Activated CD4-positive, alpha-beta memory T cell treated with anti-CD3 and anti-CD28 coated beads for 36 hours (primary cell): ENCODE measurements around the gene PDYN. TPM values are rescaled to one million over a fixed set of nuclear protein-coding genes. Genes with fewer than 3 reads are reported as not detected.
"Not testable (repeated sequence)": the region's sequence is repeated elsewhere in the genome, so short reads cannot be mapped to it uniquely, and the experiment has no call there.

Source experiments
- CTCF ChIA-PET: fragments of 350-600 bp; sonication (Branson Sonifier 250); formaldehyde crosslinking; loops from one replicate; lab custom pipeline; 2021; ENCODE audit warnings: antibody characterized with exemption, inconsistent platforms; lab: Charles Lee
- POLR2A ChIA-PET: fragments of 350-600 bp; sonication (Branson Sonifier 250); formaldehyde crosslinking; loops from one replicate; lab custom pipeline; 2021; ENCODE audit warnings: antibody characterized with exemption; lab: Charles Lee
- DNase-seq: peaks from one replicate; pipeline ENCODE4 v3.0.0-alpha.2; 2020
- H3K27ac Mint-ChIP-seq: one replicate; pipeline ENCODE4 v1.8.0; 2021; ENCODE audit warnings: mixed read lengths
- H3K27me3 Mint-ChIP-seq: one replicate; pipeline ENCODE4 v1.8.0; 2021; ENCODE audit warnings: mixed read lengths
- H3K36me3 Mint-ChIP-seq: one replicate; pipeline ENCODE4 v1.8.0; 2021; ENCODE audit warnings: mixed read lengths
- H3K4me1 Mint-ChIP-seq: one replicate; pipeline ENCODE4 v1.8.0; 2021; ENCODE audit warnings: low read depth, mixed read lengths
- H3K4me3 Mint-ChIP-seq: one replicate; pipeline ENCODE4 v1.8.0; 2021; ENCODE audit warnings: mild to moderate bottlenecking, mixed read lengths
- H3K9me3 Mint-ChIP-seq: one replicate; pipeline ENCODE4 v1.8.0; 2021; ENCODE audit warnings: mixed read lengths
- intact Hi-C: fragments of 100-400 bp; cut with micrococcal nuclease; formaldehyde crosslinking; loops from one replicate; pipeline ENCODE4 v1.15.1; 2023
- total RNA-seq, 2 experiments: library from RNA; stranded (reverse); gene quantifications; one replicate each; pipeline ENCODE4 v1.2.3, GENCODE V29; 2021

The PDYN gene
- total RNA-seq, result not detected

DNA sequence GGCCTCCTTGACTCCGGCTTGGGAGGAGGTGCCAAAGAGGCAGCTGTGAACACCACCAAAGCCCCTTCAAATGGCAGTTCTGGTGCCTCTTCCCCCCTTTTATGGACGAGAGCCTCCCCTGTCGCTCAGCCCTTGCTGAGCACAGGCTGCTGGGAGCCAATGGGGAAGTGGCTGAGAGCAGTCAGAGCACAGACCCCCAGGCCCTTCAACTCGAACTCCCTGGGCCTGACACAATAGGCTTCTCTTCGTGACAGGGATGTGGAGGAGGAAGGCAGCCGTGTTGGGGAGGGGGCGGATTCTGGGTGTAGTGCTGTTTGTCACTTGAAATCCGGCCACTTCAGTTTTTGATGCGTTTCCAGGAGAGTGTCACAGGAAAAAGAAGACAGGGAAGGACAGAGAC, at the start of gene PDYN:
Gene PDYN (minus strand): TSS at position 73 of the 400 bp plus-strand sequence. CDS start 10,974 bp downstream, outside the sequence.
- H3K36me3 Mint-ChIP-seq, result no peaks in the 10 kb centered on the region
- ChIA-PET POLR2A (no interaction called here), CTCF (no interaction called here)
- no peak within 1 kb of the TSS for H3K27ac Mint-ChIP-seq
- intact Hi-C loops, result no loop called here
- DNase-seq, result no peak
- H3K4me1 Mint-ChIP-seq, result no peaks in the 10 kb centered on the region
- no peaks in the 10 kb centered on the region for H3K9me3 Mint-ChIP-seq
- peaks cover 28% of the 10 kb centered on the region for H3K27me3 Mint-ChIP-seq
- no peak within 1 kb of the TSS for H3K4me3 Mint-ChIP-seq

- intact Hi-C loops, result no loop called here
- peaks cover 12% of the 10 kb centered on the region for H3K27me3 Mint-ChIP-seq
- H3K27ac Mint-ChIP-seq, result no peak overlapping the region
- H3K9me3 Mint-ChIP-seq, result no peaks in the 10 kb centered on the region
- ChIA-PET POLR2A (no interaction called here), CTCF (no interaction called here)
- H3K4me1 Mint-ChIP-seq, result no peaks in the 10 kb centered on the region
- no peak for DNase-seq
- H3K4me3 Mint-ChIP-seq, result no peak overlapping the region
- H3K36me3 Mint-ChIP-seq, result no peaks in the 10 kb centered on the region
Measured at GRCh38 chr20:2042400-2042799, 48.5 kb upstream of the PDYN start.

DNA sequence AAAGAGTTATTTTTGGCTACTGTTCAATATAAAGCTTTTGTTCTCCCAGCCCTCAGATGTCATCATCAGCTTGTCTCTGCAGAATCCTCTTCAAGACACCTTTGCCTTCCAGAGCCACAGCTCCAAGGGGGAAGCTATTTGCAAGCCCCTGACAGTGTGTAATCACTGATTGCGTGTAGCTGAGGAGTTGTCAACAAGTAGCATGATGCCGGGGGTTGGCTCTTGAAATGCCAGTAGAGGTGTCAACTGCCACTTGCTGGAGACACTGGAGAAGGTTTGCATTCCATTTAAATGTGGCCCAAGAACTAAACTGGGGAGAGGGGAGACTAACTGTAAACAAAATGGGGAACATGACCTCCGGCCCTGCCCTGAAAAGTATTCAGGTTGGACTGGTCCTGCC, 44.3 kb upstream of the PDYN start:
- ChIA-PET POLR2A (no interaction called here), CTCF (no interaction called here)
- Mint-ChIP-seq H3K27ac (no peak overlapping the region), H3K36me3 (no peaks in the 10 kb centered on the region), H3K4me3 (no peak overlapping the region), H3K9me3 (no peaks in the 10 kb centered on the region), H3K27me3 (peaks cover 27% of the 10 kb centered on the region), H3K4me1 (no peaks in the 10 kb centered on the region)
- DNase-seq, result no peak
- intact Hi-C loops, result no loop called here

DNA sequence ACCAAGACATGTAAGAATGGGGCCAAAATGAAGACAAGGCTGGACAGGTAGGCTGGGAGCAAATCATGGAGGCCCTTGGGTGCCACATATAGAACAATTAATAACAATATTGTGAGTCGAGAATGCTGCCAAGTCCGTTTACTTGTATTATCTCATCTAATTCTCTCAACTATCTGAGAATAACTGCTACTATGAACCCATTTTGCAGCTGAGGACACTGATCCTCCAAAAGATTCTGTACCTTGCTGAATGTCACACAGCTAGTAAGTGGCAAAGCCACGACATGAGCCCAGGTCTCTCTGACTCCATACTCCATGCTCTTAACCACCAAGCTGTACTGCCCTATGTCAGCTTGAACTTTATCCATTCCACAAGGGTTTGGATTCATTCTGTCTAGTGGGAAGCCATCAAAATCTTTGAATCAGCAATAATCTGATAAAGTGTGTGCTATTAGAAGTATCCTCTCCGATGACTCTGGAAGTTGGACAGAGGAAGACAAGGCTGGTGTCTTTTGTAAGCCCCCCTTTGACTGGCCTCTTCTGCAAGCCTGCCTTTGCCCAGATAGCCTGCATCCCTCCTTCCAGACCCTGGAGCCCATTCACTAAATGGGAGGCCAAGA, 43.5 kb upstream of the PDYN start:
- no peaks in the 10 kb centered on the region for H3K36me3 Mint-ChIP-seq
- H3K27ac Mint-ChIP-seq, result no peak overlapping the region
- H3K4me3 Mint-ChIP-seq, result no peak overlapping the region
- intact Hi-C loops, result no loop called here
- H3K9me3 Mint-ChIP-seq, result no peaks in the 10 kb centered on the region
- CTCF ChIA-PET, result interaction anchor here (0.9 kb wide), 1 partner anchor 12 kb away, joined by 3 read pairs; no protein-coding TSS in a partner anchor
- H3K4me1 Mint-ChIP-seq, result no peaks in the 10 kb centered on the region
- POLR2A ChIA-PET, result no interaction called here
- no peak for DNase-seq
- peaks cover 30% of the 10 kb centered on the region for H3K27me3 Mint-ChIP-seq

DNA sequence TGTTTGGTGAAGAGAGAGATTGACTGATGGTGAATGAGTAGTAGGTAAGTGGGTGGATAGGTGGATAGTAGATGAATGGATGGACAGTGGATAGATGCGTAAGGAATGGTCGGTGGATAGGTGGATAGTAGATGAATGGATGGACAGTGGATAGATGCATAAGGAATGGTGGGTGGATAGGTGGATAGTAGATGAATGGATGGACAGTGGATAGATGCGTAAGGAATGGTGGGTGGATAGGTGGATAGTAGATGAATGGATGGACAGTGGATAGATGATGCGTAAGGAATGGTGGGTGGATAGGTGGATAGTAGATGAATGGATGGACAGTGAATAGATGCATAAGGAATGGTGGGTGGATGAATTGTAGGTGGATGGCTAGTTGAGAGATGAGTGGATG, 42.5 kb upstream of the PDYN start:
- H3K9me3 Mint-ChIP-seq, H3K36me3 Mint-ChIP-seq, DNase-seq, H3K27ac Mint-ChIP-seq, CTCF ChIA-PET, intact Hi-C loops, POLR2A ChIA-PET, H3K4me3 Mint-ChIP-seq, H3K4me1 Mint-ChIP-seq: not testable (repeated sequence)
- peaks cover 37% of the 10 kb centered on the region for H3K27me3 Mint-ChIP-seq

DNA sequence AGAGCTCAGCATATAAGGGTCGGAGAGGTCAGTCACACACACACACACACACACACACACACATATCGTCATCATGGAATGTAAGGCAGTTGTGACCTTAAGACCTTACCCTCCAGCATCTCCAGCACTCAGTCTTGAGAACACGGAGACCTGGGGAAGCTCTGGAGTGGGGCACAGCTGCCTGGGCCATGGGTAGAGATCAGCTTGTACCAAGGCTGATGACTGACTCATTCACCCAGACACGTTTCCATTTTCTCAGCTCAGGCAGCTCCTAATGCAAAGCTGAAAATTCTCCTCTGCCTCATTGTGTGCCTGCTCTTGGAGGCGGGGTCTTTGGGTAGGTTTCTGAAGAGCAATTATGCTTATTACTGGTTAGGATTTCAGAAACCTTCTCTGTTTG, 38.3 kb upstream of the PDYN start:
- H3K36me3 Mint-ChIP-seq, result no peaks in the 10 kb centered on the region
- H3K27ac Mint-ChIP-seq, result no peak overlapping the region
- no peak overlapping the region for H3K4me3 Mint-ChIP-seq
- POLR2A ChIA-PET, result no interaction called here
- intact Hi-C loops, result no loop called here
- peaks cover 35% of the 10 kb centered on the region for H3K27me3 Mint-ChIP-seq
- CTCF ChIA-PET, result no interaction called here
- DNase-seq, result no peak
- H3K9me3 Mint-ChIP-seq, result no peaks in the 10 kb centered on the region
- H3K4me1 Mint-ChIP-seq, result no peaks in the 10 kb centered on the region

- no peaks in the 10 kb centered on the region for H3K4me1 Mint-ChIP-seq
- intact Hi-C loops, result no loop called here
- POLR2A ChIA-PET, result no interaction called here
- H3K27ac Mint-ChIP-seq, result no peak overlapping the region
- H3K36me3 Mint-ChIP-seq, result no peaks in the 10 kb centered on the region
- CTCF ChIA-PET, result no interaction called here
- no peak overlapping the region for H3K4me3 Mint-ChIP-seq
- H3K27me3 Mint-ChIP-seq, result peaks cover 28% of the 10 kb centered on the region
- peaks cover 9% of the 10 kb centered on the region for H3K9me3 Mint-ChIP-seq
- DNase-seq, result no peak
Measured at GRCh38 chr20:2026514-2026913, 32.7 kb upstream of the PDYN start.

DNA sequence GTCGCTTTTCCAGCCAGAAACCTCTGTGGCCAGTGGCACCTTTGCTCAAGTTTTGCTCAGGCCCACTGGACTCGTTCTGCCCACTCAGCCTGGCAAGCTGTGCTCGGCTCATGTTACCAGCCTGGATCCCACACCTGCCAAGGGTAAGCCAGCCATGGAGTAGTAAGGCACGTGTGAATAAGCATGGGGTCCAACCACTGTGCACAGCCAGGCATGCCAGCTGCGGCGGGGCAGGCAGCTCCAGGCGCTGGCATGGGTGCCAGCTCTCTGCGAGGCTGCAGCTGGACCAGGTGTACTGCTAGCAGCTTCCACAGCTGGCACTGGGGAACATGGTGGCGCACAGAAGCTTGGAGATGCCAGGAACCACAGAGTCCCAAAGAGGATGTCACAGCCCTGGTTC, 32.1 kb upstream of the PDYN start:
- no peak for DNase-seq
- Mint-ChIP-seq H3K27me3 (peaks cover 26% of the 10 kb centered on the region), H3K27ac (no peak overlapping the region), H3K4me1 (no peaks in the 10 kb centered on the region), H3K9me3 (peaks cover 9% of the 10 kb centered on the region), H3K36me3 (no peaks in the 10 kb centered on the region), H3K4me3 (no peak overlapping the region)
- intact Hi-C loops, result no loop called here
- ChIA-PET POLR2A (no interaction called here), CTCF (interaction anchor here (0.9 to 1.0 kb wide), 2 partner anchors 11 to 19 kb away, joined by 3 read pairs; no protein-coding TSS in a partner anchor)

GRCh38 chr20:2023151-2023550, 29.3 kb upstream of the PDYN start:
- intact Hi-C loops, result no loop called here
- Mint-ChIP-seq H3K36me3 (no peaks in the 10 kb centered on the region), H3K4me3 (no peak overlapping the region), H3K27me3 (peaks cover 24% of the 10 kb centered on the region), H3K4me1 (no peaks in the 10 kb centered on the region), H3K27ac (no peak overlapping the region), H3K9me3 (peaks cover 9% of the 10 kb centered on the region)
- ChIA-PET CTCF (no interaction called here), POLR2A (no interaction called here)
- DNase-seq, result no peak

DNA sequence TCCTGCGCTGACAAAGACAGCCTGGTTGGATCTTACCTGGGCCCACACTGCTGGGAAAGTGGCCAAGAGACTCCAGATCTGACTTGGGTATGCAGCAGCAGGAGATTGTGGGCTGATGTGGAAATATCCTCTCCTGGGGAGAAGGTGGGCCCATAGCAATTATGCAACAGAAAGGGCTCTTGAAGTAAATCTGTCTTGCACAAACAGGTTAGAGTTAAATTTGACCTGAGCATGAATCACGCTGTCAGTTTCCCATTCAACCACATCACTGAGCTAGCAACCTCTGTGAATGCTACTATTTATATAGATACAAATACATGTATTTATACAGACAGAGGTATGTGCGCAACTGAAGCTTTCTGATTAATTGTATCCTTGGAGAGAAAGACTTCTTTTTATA, 28.3 kb upstream of the PDYN start:
- H3K36me3 Mint-ChIP-seq, result no peaks in the 10 kb centered on the region
- H3K27ac Mint-ChIP-seq, result no peak overlapping the region
- DNase-seq, result no peak
- POLR2A ChIA-PET, result no interaction called here
- peaks cover 22% of the 10 kb centered on the region for H3K27me3 Mint-ChIP-seq
- no peak overlapping the region for H3K4me3 Mint-ChIP-seq
- CTCF ChIA-PET, result no interaction called here
- H3K9me3 Mint-ChIP-seq, result peaks cover 9% of the 10 kb centered on the region
- H3K4me1 Mint-ChIP-seq, result no peaks in the 10 kb centered on the region
- intact Hi-C loops, result no loop called here

GRCh38 chr20:2010533-2010932, 16.7 kb upstream of the PDYN start:
- Mint-ChIP-seq H3K9me3 (no peaks in the 10 kb centered on the region), H3K4me1 (no peaks in the 10 kb centered on the region), H3K4me3 (no peak overlapping the region), H3K36me3 (no peaks in the 10 kb centered on the region), H3K27me3 (peaks cover 31% of the 10 kb centered on the region), H3K27ac (no peak overlapping the region)
- intact Hi-C loops, result no loop called here
- DNase-seq, result no peak
- CTCF ChIA-PET, result interaction anchor here (6.1 kb wide), 1 partner anchor 162 kb away, joined by 94 read pairs; no protein-coding TSS in a partner anchor
- POLR2A ChIA-PET, result no interaction called here

DNA sequence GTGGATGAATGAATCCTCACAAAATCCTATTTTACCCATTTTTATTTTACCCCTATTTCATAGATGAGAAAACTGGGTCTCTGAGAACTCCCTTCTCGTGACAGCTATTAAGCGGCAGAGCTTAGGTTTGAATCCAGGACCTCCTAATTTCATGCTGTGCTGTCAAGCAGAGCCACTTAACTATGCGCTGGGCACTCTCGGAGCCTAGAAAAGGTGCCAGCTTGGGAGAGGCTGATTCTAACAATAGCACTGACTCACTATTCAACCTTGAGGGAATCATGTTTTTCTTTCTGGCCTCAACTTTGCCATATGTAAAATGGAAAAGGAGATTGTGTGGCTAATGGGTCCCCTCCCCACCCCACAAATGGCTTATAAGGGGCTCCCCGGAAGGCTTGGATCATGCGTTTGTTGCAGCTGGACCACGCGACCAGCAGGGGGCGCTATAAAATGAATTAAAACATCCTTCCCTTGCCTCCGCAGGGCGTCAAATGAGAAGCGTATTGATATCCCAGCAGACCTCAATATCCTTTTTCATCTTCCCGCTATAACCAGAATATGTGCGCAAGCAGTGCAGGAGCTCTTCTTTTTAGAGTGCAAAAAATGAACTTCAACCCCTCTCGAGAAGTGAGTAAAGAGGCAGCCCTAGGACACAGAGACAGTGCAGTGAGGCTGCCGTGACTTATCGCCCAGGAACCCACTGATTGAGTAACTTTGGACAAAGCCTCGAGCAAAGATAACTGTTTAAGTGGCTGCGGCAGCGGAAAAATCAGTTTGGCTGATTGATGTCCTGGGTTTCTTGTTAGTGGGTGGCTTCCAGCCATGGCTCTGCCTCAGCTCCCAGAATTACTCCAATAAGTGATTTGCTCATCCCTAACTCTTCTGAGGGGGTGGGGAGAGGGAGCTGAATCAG, 12.8 kb upstream of the PDYN start:
- Mint-ChIP-seq H3K27me3 (peaks cover 28% of the 10 kb centered on the region), H3K9me3 (no peaks in the 10 kb centered on the region), H3K4me3 (no peak overlapping the region), H3K27ac (no peak overlapping the region), H3K36me3 (no peaks in the 10 kb centered on the region), H3K4me1 (no peaks in the 10 kb centered on the region)
- peak; percentile 39 for DNase-seq
- intact Hi-C loops, result loop anchor here (1.0 kb wide), 1 partner anchor 166 kb away; no protein-coding TSS in a partner anchor
- POLR2A ChIA-PET, result no interaction called here
- CTCF ChIA-PET, result interaction anchor here (0.6 to 6.1 kb wide), 18 partner anchors 14 to 230 kb away, joined by 3 to 94 read pairs (median 3); partner anchors contain the start of gene STK35
